Keratinocyte (primary cell): ENCODE data around the gene CLDN3.

Experiments used
- CTCF ChIP-seq, 3 experiments: IDR thresholded peaks in 1 of 3; conservative IDR thresholded peaks in 1 of 3; optimal IDR thresholded peaks in 1 of 3; 2 replicates in 2 of 3; 3 replicates in 1 of 3; pipeline versions ENCODE3 to v1.5.1; 2011; ENCODE audit warnings: low read length in 3 of 3, mild to moderate bottlenecking in 3 of 3, moderate library complexity in 2 of 3, control low read depth in 1 of 3, inconsistent platforms in 1 of 3; ENCODE audit not compliant: insufficient read depth in 2 of 3; ENCODE audit errors: extremely low read depth in 1 of 3
- EZH2 ChIP-seq: IDR thresholded peaks from one replicate; pipeline ENCODE4 v1.6.1; 2012; ENCODE audit warnings: inconsistent platforms, mild to moderate bottlenecking, low read length, moderate library complexity

- TF ChIP-seq CTCF (optimal IDR thresholded peaks at IDR 0.05 in 1 of 3, IDR thresholded peaks at IDR 0.05 in 1 of 3, conservative IDR thresholded peaks at IDR 0.05 in 1 of 3; ENCODE audit: extremely low read depth in 1 of 3, insufficient read depth in 2 of 3, low read length in 3 of 3) = no peak
- TF ChIP-seq EZH2 = no peak
Measured at GRCh38 chr7:73762659-73762999, 7.4 kb downstream of the CLDN3 start.
